ENCODE data around the gene GDPD4. TPM values are rescaled to one million over a fixed set of nuclear protein-coding genes. Genes with fewer than 3 reads are reported as not detected.

GDPD4 gene
- total and polyA plus RNA-seq, 4 donors: 0.08 to 1.1 TPM; not detected in 2

DNA sequence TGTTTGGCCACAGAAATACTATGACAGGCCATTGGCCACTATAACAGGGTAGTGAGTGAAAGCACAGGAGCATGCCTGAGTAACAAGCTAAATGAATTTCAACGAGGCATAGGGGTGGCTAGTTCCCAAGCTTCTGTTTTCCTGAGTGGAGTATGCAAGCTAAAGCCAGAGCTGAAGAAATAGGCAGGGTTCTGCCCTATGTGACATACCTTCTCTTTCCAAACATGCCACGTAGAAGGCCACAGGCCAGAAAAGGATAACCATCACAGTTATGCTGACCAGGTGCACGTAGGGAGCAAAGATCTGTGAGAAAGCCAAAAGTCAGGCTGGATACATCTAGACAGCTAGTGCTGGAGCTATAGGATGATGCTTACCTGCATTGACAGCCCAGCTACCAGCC lies 30.6 kb downstream of the GDPD4 start:
- Histone ChIP-seq H3K4me3 (ENCODE audit: low read depth in 1 of 3, low read length in 3 of 3) (no peak overlapping the region), H3K9me3 (ENCODE audit: control insufficient read depth in 4 of 4, low read length in 3 of 4) (no peaks in the 10 kb centered on the region), H3K4me1 (ENCODE audit: control insufficient read depth in 4 of 4, insufficient read depth in 4 of 4, low read length in 3 of 4) (no peaks in the 10 kb centered on the region), H3K9ac (ENCODE audit: low read depth in 1 of 2, low read length in 2 of 2) (no peak overlapping the region), H3K36me3 (ENCODE audit: control insufficient read depth in 4 of 4, insufficient read depth in 3 of 4, low read depth in 1 of 4, low read length in 3 of 4) (no peaks in the 10 kb centered on the region), H3K27me3 (ENCODE audit: control insufficient read depth in 4 of 4, insufficient read depth in 4 of 4, low read length in 3 of 4) (no peaks in the 10 kb centered on the region), H3K27ac (ENCODE audit: low read depth in 1 of 2, low read length in 2 of 2) (no peak overlapping the region)
- TF ChIP-seq, protein P1, sequence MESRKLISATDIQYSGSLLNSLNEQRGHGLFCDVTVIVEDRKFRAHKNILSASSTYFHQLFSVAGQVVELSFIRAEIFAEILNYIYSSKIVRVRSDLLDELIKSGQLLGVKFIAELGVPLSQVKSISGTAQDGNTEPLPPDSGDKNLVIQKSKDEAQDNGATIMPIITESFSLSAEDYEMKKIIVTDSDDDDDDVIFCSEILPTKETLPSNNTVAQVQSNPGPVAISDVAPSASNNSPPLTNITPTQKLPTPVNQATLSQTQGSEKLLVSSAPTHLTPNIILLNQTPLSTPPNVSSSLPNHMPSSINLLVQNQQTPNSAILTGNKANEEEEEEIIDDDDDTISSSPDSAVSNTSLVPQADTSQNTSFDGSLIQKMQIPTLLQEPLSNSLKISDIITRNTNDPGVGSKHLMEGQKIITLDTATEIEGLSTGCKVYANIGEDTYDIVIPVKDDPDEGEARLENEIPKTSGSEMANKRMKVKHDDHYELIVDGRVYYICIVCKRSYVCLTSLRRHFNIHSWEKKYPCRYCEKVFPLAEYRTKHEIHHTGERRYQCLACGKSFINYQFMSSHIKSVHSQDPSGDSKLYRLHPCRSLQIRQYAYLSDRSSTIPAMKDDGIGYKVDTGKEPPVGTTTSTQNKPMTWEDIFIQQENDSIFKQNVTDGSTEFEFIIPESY (IDR thresholded peaks at IDR 0.05): no peak
- 86% methylated on average over 3 of the region's 3 CpGs for WGBS
- DNase-seq (ENCODE audit: low spot score): no peak

DNA sequence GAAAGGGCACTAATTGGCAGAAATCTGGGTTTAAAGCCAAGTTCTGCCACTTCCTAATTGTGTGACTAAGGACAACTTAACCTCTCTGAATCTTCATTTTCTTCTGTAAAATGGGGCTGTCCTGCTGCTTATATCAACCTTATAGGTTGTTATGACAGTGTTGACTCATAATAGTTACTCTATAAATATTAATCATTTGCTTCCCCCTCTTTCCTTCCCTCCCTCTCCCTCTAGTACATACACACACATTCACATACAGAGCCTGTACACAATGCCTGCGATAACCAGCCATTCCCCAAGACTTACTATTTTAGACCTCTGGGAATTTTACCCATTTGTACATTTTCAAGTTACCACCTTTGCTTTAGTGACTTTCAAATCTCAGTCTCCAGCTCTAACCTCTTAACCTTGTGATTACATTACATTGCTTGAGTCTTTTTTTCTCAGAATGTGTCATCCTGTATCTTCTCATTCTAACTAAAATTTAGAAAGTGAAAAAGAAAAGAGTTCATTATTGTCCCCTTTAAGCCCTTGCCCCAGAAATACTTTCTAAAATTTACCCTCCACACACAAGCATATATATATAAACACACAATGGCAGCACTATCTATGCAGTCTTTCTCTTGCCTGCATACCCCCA lies 31.9 kb downstream of the GDPD4 start:
- no peaks in the 10 kb centered on the region for H3K9me3 ChIP-seq (ENCODE audit: control insufficient read depth in 4 of 4, low read length in 3 of 4)
- no peak for DNase-seq (ENCODE audit: low spot score)
- 100% methylated on average over 1 of the region's 1 CpG for WGBS
- H3K4me3 ChIP-seq (ENCODE audit: low read depth in 1 of 3, low read length in 3 of 3): no peak overlapping the region
- TF ChIP-seq RAD21 (IDR thresholded peaks at IDR 0.05): no peak
- no peak for TF ChIP-seq HNF4A (conservative IDR thresholded peaks at IDR 0.05)
- no peak for TF ChIP-seq GABPA (IDR thresholded peaks at IDR 0.05 in 1 of 2, conservative IDR thresholded peaks at IDR 0.05 in 1 of 2)
- TF ChIP-seq MAX (IDR thresholded peaks at IDR 0.05): no peak
- TF ChIP-seq SP1 (IDR thresholded peaks at IDR 0.05): no peak
- TF ChIP-seq FOXA2 (IDR thresholded peaks at IDR 0.05): no peak
- TF ChIP-seq TAF1 (conservative IDR thresholded peaks at IDR 0.05): no peak
- no peak for TF ChIP-seq YY1 (IDR thresholded peaks at IDR 0.05)
- TF ChIP-seq HNF4G (IDR thresholded peaks at IDR 0.05): no peak
- no peak for TF ChIP-seq JUND (IDR thresholded peaks at IDR 0.05)
- TF ChIP-seq NR2F2 (IDR thresholded peaks at IDR 0.05): no peak
- no peak for TF ChIP-seq FOXA1 (IDR thresholded peaks at IDR 0.05)
- TF ChIP-seq, protein P1 (IDR thresholded peaks at IDR 0.05): no peak
- no peak for TF ChIP-seq ATF3 (IDR thresholded peaks at IDR 0.05)
- no peak for TF ChIP-seq EGR1 (IDR thresholded peaks at IDR 0.05; ENCODE audit: low read depth in 2 of 2)
- TF ChIP-seq CTCF (IDR thresholded peaks at IDR 0.05; ENCODE audit: low read depth, low read length, missing input control): no peak
- no peak for TF ChIP-seq RXRA (IDR thresholded peaks at IDR 0.05)
- no peaks in the 10 kb centered on the region for H3K27me3 ChIP-seq (ENCODE audit: control insufficient read depth in 4 of 4, insufficient read depth in 4 of 4, low read length in 3 of 4)
- no peaks in the 10 kb centered on the region for H3K4me1 ChIP-seq (ENCODE audit: control insufficient read depth in 4 of 4, insufficient read depth in 4 of 4, low read length in 3 of 4)
- H3K36me3 ChIP-seq (ENCODE audit: control insufficient read depth in 4 of 4, insufficient read depth in 3 of 4, low read depth in 1 of 4, low read length in 3 of 4): no peaks in the 10 kb centered on the region
- no peak overlapping the region for H3K9ac ChIP-seq (ENCODE audit: low read depth in 1 of 2, low read length in 2 of 2)
- no peak overlapping the region for H3K27ac ChIP-seq (ENCODE audit: low read depth in 1 of 2, low read length in 2 of 2)

Measured in liver (tissue), 9 donors.